ENCODE data around the gene RRP1. TPM values are rescaled to one million over a fixed set of nuclear protein-coding genes. Genes with fewer than 3 reads are reported as not detected.

The RRP1 gene
- polyA plus RNA-seq, 3 donors, result 2.7 to 5.7 (median 4.6) TPM

- intact Hi-C loops (cut with micrococcal nuclease), result no loop called here
- Histone ChIP-seq H3K9me3 (replicated peaks in 1 of 2; ENCODE audit: control insufficient read depth in 1 of 2, insufficient read depth in 1 of 2, low read length in 2 of 2) (no peaks in the 10 kb centered on the region), H3K79me2 (ENCODE audit: insufficient read depth, low read length) (peaks cover 22% of the 10 kb centered on the region), H4K20me1 (ENCODE audit: insufficient read depth, low read length) (peaks cover 81% of the 10 kb centered on the region), H3K4me3 (replicated peaks in 1 of 3; ENCODE audit: low read depth in 2 of 3, low read length in 3 of 3) (no peak overlapping the region), H2AFZ (ENCODE audit: insufficient read depth, low read depth, low read length, poor library complexity, severe bottlenecking) (no peak overlapping the region), H3K9ac (ENCODE audit: insufficient read depth, low read length, poor library complexity, severe bottlenecking) (no peak overlapping the region), H3K27ac (ENCODE audit: low read depth in 1 of 2, low read length in 2 of 2) (peak overlapping the region; percentile 91), H3K27me3 (ENCODE audit: control insufficient read depth in 2 of 2, insufficient read depth in 2 of 2, low read length in 2 of 2) (no peaks in the 10 kb centered on the region), H3K36me3 (replicated peaks in 1 of 2; ENCODE audit: control insufficient read depth in 1 of 2, insufficient read depth in 2 of 2, low read length in 2 of 2) (peaks cover 26 to 41% of the 10 kb centered on the region in 2 donors), H3K4me2 (replicated peaks; ENCODE audit: extremely low read depth, low read length, poor library complexity, severe bottlenecking) (no peak overlapping the region), H3K4me1 (ENCODE audit: control insufficient read depth in 1 of 2, insufficient read depth in 2 of 2, low read length in 2 of 2) (peaks cover 42 to 43% of the 10 kb centered on the region in 2 donors)
- Mint-ChIP-seq H3K4me3 (peak overlapping the region in 1 of 2 donors; percentile 31), H3K27me3 (ENCODE audit: low read depth in 3 of 3) (peaks cover 0 to 6% (median 4%) of the 10 kb centered on the region in 3 donors), H3K27ac (peak overlapping the region in 6 of 7 donors; percentile 4 to 81 (median 72)), H3K4me1 (peaks cover 46% of the 10 kb centered on the region), H3K9me3 (no peaks in the 10 kb centered on the region), H3K36me3 (peaks cover 43 to 76% of the 10 kb centered on the region in 2 donors)
- no peak for TF ChIP-seq CTCF (IDR thresholded peaks at IDR 0.05)
- DNase-seq, result no peak
- WGBS (ENCODE audit: insufficient coverage), result 98% methylated on average over 11 of the region's 14 CpGs
These were observed 13.4 kb downstream of the RRP1 start for GRCh38 chr21:43802713-43803313.

GRCh38 chr21:43803558-43804300 is 14.4 kb downstream of the RRP1 start:
- Mint-ChIP-seq H3K27me3 (ENCODE audit: low read depth in 3 of 3) (peaks cover 0 to 4% (median 0%) of the 10 kb centered on the region in 3 donors), H3K27ac (peak overlapping the region; percentile 92 to 99 (median 98)), H3K4me1 (peaks cover 48% of the 10 kb centered on the region), H3K9me3 (no peaks in the 10 kb centered on the region), H3K4me3 (no peak overlapping the region), H3K36me3 (peaks cover 45 to 76% of the 10 kb centered on the region in 2 donors)
- no peak for DNase-seq
- Histone ChIP-seq H3K4me3 (replicated peaks in 1 of 3; ENCODE audit: low read depth in 2 of 3, low read length in 3 of 3) (no peak overlapping the region), H3K27me3 (ENCODE audit: control insufficient read depth in 2 of 2, insufficient read depth in 2 of 2, low read length in 2 of 2) (no peaks in the 10 kb centered on the region), H3K9ac (ENCODE audit: insufficient read depth, low read length, poor library complexity, severe bottlenecking) (peak overlapping the region; percentile 57), H4K20me1 (ENCODE audit: insufficient read depth, low read length) (peaks cover 81% of the 10 kb centered on the region), H3K4me1 (ENCODE audit: control insufficient read depth in 1 of 2, insufficient read depth in 2 of 2, low read length in 2 of 2) (peaks cover 46 to 52% of the 10 kb centered on the region in 2 donors), H3K4me2 (replicated peaks; ENCODE audit: extremely low read depth, low read length, poor library complexity, severe bottlenecking) (no peak overlapping the region), H3K36me3 (replicated peaks in 1 of 2; ENCODE audit: control insufficient read depth in 1 of 2, insufficient read depth in 2 of 2, low read length in 2 of 2) (peaks cover 35 to 44% of the 10 kb centered on the region in 2 donors), H3K27ac (ENCODE audit: low read depth in 1 of 2, low read length in 2 of 2) (peak overlapping the region; percentile 91), H2AFZ (ENCODE audit: insufficient read depth, low read depth, low read length, poor library complexity, severe bottlenecking) (no peak overlapping the region), H3K9me3 (replicated peaks in 1 of 2; ENCODE audit: control insufficient read depth in 1 of 2, insufficient read depth in 1 of 2, low read length in 2 of 2) (no peaks in the 10 kb centered on the region), H3K79me2 (ENCODE audit: insufficient read depth, low read length) (peaks cover 32% of the 10 kb centered on the region)
- intact Hi-C loops (cut with micrococcal nuclease), result no loop called here
- TF ChIP-seq CTCF (IDR thresholded peaks at IDR 0.05), result no peak
- 92% methylated on average over 27 of the region's 33 CpGs for WGBS (ENCODE audit: insufficient coverage)

Measured in CD14-positive monocyte (primary cell).